Esophagus muscularis mucosa (tissue), 4 donors: ENCODE results near the gene SELENOK. TPM values are rescaled to one million over a fixed set of nuclear protein-coding genes. Genes with fewer than 3 reads are reported as not detected.
A peak's percentile ranks its signal among the peaks of the same experiment; 100 is the strongest.
"Not testable (repeated sequence)": the region's sequence is repeated elsewhere in the genome, so short reads cannot be mapped to it uniquely, and the experiment has no call there.

ENCODE experiments used
- DNase-seq: peaks from one replicate; pipeline ENCODE4 v3.0.0-alpha.2; 2017; ENCODE audit errors: extremely low spot score
- H3K27ac ChIP-seq, 4 donors: fragments of 200-600 bp; sonication (generic); replicated peaks in 1 of 4; 1 replicate in 3 of 4; 2 replicates in 1 of 4; pipeline ENCODE4 v1.5.1; 2016 to 2019; ENCODE audit warnings: mild to moderate bottlenecking in 1 of 4
- H3K27me3 ChIP-seq, 4 donors: fragments of 200-600 bp; sonication (generic); one replicate each; pipeline versions ENCODE4 v1.5.1 to v1.6.0; 2016 to 2019
- H3K36me3 ChIP-seq, 4 donors: fragments of 200-600 bp; sonication (generic); one replicate each; pipeline ENCODE4 v1.5.1; 2016 to 2019
- H3K4me1 ChIP-seq, 4 donors: fragments of 200-600 bp; sonication (generic); one replicate each; pipeline ENCODE4 v1.5.1; 2016 to 2019
- H3K4me3 ChIP-seq, 4 donors: fragments of 200-600 bp; sonication (generic); 1 replicate in 2 of 4; 2 replicates in 2 of 4; pipeline ENCODE4 v1.5.1; 2016 to 2019; ENCODE audit warnings: mild to moderate bottlenecking in 4 of 4, moderate library complexity in 1 of 4
- H3K9me3 ChIP-seq, 4 donors: fragments of 200-600 bp; sonication (generic); 1 replicate in 3 of 4; 2 replicates in 1 of 4; pipeline ENCODE4 v1.5.1; 2016 to 2019
- EP300 ChIP-seq: sonication (generic); formaldehyde crosslinking; IDR thresholded peaks from one replicate; pipeline ENCODE4 v1.6.1; 2017; ENCODE audit warnings: antibody characterized with exemption
- POLR2A ChIP-seq: fragments of 450-650 bp; IDR thresholded peaks from one replicate; pipeline ENCODE4 v1.6.1; 2017; ENCODE audit warnings: antibody characterized with exemption, moderate library complexity, mild to moderate bottlenecking, low read depth
- POLR2AphosphoS5 ChIP-seq, 2 donors: sonication (generic); formaldehyde crosslinking; IDR thresholded peaks; one replicate each; pipeline ENCODE4 v1.6.1; 2017; ENCODE audit warnings: antibody characterized with exemption in 2 of 2
- WGBS: methylation state at CpG from one replicate; pipeline ENCODE4 v1.1.5; 2018; 5-methylcytosine and 5-hydroxymethylcytosine counted together
- intact Hi-C: fragments of 100-400 bp; cut with DNase I; formaldehyde crosslinking; loops from one replicate; pipeline ENCODE4 v1.15.1; 2023
- total RNA-seq, 4 donors: library from RNA; depleted of rRNA; stranded (reverse); fragments of >200 nt; gene quantifications; one replicate each; pipeline versions ENCODE4 v1.1.0 to v1.2.1, GENCODE V29; 2016
- TF ChIP-seq, protein P1 (sequence below), 3 experiments: fragments of 200-600 bp in 2 of 3; fragments of 450-650 bp in 1 of 3; sonication (generic) in 2 of 3; IDR thresholded peaks; one replicate each; pipeline ENCODE4 v1.5.1; 2017 to 2019; ENCODE audit warnings: antibody characterized with exemption in 3 of 3, mild to moderate bottlenecking in 2 of 3, moderate library complexity in 1 of 3

SELENOK gene
- total RNA-seq, 4 donors from 2014 or later: 48.8 to 75.3 (median 68.4) TPM

DNA sequence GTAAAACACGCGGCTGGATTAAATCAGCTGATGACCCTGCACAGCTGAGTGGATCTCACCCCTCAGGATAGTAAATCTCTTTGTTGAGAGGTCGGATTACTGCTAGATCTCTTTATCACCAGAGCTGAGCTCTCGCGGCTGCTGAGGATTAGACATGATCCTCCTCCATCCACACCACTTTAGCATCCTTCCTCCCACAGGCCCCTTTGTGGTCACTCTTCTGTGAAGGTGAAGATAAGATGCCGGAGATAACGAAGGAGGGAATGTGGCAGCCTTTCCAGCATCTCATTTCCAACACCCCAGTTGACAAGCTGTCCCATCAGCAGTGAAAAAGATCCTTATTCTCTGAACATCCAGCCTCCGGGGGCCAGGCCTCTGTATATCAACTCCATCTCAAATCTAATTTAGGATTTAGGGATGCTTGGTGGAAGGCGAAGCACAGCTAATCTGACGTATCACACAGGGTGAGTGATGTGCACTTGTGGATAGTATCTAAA, 47.5 kb upstream of the SELENOK start:
- peaks cover 0 to 10% (median 0%) of the 10 kb centered on the region in 4 donors for H3K27me3 ChIP-seq
- no peak overlapping the region for H3K4me3 ChIP-seq
- TF ChIP-seq, protein P1, sequence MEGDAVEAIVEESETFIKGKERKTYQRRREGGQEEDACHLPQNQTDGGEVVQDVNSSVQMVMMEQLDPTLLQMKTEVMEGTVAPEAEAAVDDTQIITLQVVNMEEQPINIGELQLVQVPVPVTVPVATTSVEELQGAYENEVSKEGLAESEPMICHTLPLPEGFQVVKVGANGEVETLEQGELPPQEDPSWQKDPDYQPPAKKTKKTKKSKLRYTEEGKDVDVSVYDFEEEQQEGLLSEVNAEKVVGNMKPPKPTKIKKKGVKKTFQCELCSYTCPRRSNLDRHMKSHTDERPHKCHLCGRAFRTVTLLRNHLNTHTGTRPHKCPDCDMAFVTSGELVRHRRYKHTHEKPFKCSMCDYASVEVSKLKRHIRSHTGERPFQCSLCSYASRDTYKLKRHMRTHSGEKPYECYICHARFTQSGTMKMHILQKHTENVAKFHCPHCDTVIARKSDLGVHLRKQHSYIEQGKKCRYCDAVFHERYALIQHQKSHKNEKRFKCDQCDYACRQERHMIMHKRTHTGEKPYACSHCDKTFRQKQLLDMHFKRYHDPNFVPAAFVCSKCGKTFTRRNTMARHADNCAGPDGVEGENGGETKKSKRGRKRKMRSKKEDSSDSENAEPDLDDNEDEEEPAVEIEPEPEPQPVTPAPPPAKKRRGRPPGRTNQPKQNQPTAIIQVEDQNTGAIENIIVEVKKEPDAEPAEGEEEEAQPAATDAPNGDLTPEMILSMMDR (IDR thresholded peaks at IDR 0.05): no peak
- TF ChIP-seq POLR2AphosphoS5 (IDR thresholded peaks at IDR 0.05) (no peak), EP300 (no peak), POLR2A (no peak)
- no peaks in the 10 kb centered on the region for H3K4me1 ChIP-seq
- intact Hi-C loops: loop anchor here (5.0 kb wide), 1 partner anchor 488 kb away; no protein-coding TSS in a partner anchor
- peaks cover 0 to 14% (median 12%) of the 10 kb centered on the region in 4 donors for H3K9me3 ChIP-seq
- DNase-seq: no peak
- no peaks in the 10 kb centered on the region for H3K36me3 ChIP-seq
- no peak overlapping the region for H3K27ac ChIP-seq
- 39% methylated on average over 9 of the region's 10 CpGs for WGBS

DNA sequence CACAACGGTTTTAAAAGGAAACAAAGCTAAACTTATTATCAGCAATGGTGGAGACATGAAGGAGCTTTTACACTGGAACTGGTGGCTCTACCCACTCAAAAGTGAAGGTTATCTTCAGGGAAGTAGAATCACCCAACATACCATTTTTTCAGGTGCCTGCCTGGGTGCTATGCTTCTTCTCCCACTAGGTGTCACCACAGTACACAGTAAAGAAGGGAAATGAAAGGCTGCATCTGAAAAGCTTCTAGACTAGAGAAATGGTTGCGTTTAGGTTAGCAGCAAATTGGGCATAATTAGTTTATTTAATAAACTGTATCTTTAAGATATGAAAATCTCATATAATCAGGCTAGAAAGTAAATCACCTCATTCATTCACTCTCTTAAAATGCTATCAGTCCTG, 47.0 kb upstream of the SELENOK start:
- no peak for TF ChIP-seq POLR2A
- TF ChIP-seq, protein P1 (IDR thresholded peaks at IDR 0.05): peak; percentile 70 to 81 (median 76)
- TF ChIP-seq EP300: no peak
- Histone ChIP-seq H3K36me3 (no peaks in the 10 kb centered on the region), H3K4me3 (no peak overlapping the region), H3K9me3 (peaks cover 0 to 14% (median 12%) of the 10 kb centered on the region in 4 donors), H3K27me3 (peaks cover 0 to 10% (median 0%) of the 10 kb centered on the region in 4 donors), H3K4me1 (no peaks in the 10 kb centered on the region), H3K27ac (no peak overlapping the region)
- DNase-seq: no peak
- intact Hi-C loops: loop anchor here (5.0 kb wide), 1 partner anchor 489 kb away; no protein-coding TSS in a partner anchor
- WGBS: 10% methylated on average over 2 of the region's 2 CpGs

DNA sequence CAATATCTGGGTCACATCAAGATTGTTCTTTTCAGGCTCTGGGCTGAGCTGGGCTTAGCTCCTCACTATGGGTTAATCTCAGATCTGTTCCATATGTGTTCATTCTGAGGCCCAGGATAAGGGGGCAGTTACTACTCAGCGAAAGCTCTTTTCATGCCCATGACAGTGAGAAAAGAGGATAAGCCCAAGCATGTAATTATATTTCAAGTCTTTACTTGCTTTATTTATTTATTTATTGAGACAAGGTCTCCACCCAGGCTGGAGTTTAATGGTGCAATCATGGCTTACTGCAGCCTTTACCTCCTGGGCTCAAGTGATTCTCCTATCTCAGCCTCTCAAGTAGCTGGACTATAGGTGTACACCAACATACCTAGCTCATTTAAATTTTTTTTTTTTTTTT, 44.7 kb upstream of the SELENOK start:
- no peaks in the 10 kb centered on the region for H3K36me3 ChIP-seq
- no peak for DNase-seq
- no peak overlapping the region for H3K27ac ChIP-seq
- H3K27me3 ChIP-seq: peaks cover 0 to 10% (median 0%) of the 10 kb centered on the region in 4 donors
- intact Hi-C loops: loop anchor here (5.0 kb wide), 1 partner anchor 491 kb away; no protein-coding TSS in a partner anchor
- peaks cover 0 to 14% (median 12%) of the 10 kb centered on the region in 4 donors for H3K9me3 ChIP-seq
- H3K4me3 ChIP-seq: no peak overlapping the region
- 77% methylated on average over 1 of the region's 1 CpG for WGBS
- H3K4me1 ChIP-seq: no peaks in the 10 kb centered on the region
- TF ChIP-seq, protein P1 (IDR thresholded peaks at IDR 0.05): no peak
- TF ChIP-seq POLR2A (no peak), POLR2AphosphoS5 (IDR thresholded peaks at IDR 0.05) (no peak), EP300 (no peak)

DNA sequence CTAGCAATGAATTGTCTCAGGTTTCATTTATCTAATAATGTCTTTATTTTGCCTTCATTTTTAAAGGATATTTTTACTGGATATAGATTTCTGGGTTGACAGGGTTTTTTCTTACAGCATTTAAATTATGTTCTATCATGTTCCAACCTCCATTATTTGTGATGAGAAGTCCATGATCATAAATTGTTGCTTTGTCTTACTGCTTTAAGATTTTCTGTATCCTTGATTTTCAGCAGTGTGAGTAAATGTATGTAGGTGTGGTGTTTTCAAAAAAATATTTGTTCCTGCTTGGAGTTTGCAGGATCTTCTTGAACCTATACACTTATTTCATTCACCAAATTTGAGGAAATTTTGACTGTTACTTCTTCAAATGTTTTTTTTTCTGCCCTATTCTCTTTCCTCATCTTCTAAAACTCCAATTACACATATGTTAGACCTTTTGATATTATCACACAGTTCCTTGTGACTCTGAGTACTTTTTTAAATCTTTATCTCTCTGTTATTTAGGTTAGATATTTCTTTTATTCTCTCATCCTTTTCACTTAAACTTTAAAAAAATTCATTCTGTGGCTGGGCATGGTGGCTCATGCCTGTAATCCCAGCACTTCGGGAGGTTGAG, 43.7 kb upstream of the SELENOK start:
- whole genome bisulfite sequencing: 0% methylated on average over 1 of the region's 1 CpG
- intact Hi-C loops: loop anchor here (5.0 kb wide), 1 partner anchor 492 kb away; no protein-coding TSS in a partner anchor

DNA sequence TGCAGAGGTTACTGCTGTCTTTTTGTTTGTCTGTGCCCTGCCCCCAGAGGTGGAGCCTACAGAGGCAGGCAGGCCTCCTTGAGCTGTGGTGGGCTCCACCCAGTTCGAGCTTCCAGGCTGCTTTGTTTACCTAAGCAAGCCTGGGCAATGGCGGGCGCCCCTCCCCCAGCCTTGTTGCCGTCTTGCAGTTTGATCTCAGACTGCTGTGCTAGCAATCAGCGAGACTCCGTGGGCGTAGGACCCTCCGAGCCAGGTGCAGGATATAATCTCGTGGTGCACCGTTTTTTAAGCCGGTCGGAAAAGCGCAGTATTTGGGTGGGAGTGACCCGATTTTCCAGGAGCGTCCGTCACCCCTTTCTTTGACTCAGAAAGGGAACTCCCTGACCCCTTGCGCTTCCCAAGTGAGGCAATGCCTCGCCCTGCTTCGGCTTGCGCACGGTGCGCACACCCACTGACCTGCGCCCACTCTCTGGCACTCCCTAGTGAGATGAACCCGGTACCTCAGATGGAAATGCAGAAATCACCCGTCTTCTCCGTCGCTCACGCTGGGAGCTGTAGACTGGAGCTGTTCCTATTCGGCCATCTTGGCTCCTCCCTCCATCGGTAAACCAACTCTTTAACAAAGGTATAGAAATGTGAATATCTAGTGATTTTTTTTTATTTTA, 35.7 kb upstream of the SELENOK start:
- H3K27ac ChIP-seq, intact Hi-C loops: not testable (repeated sequence)

More for the DNA sequence above, 43.7 kb upstream of the SELENOK start:
- DNase-seq: no peak
- Histone ChIP-seq H3K36me3 (no peaks in the 10 kb centered on the region), H3K4me1 (no peaks in the 10 kb centered on the region), H3K9me3 (peaks cover 0 to 14% (median 12%) of the 10 kb centered on the region in 4 donors), H3K27ac (no peak overlapping the region), H3K27me3 (peaks cover 0 to 12% (median 0%) of the 10 kb centered on the region in 4 donors), H3K4me3 (no peak overlapping the region)
- no peak for TF ChIP-seq POLR2A
- TF ChIP-seq, protein P1 (IDR thresholded peaks at IDR 0.05): no peak
- TF ChIP-seq POLR2AphosphoS5 (IDR thresholded peaks at IDR 0.05): no peak
- no peak for TF ChIP-seq EP300

More for the DNA sequence above, 35.7 kb upstream of the SELENOK start:
- H3K4me1 ChIP-seq, DNase-seq, H3K9me3 ChIP-seq, H3K36me3 ChIP-seq, H3K4me3 ChIP-seq: not testable (repeated sequence)
- WGBS: 89% methylated on average over 22 of the region's 30 CpGs
- peaks cover 0 to 11% (median 0%) of the 10 kb centered on the region in 4 donors for H3K27me3 ChIP-seq
